GM12878 (cell line): ENCODE measurements around the gene ENAH. TPM values are rescaled to one million over a fixed set of nuclear protein-coding genes. Genes with fewer than 3 reads are reported as not detected.

Experiments used
- ATAC-seq: fragments of 200-7000 bp; cut with Tn5 transposase; 3 replicates; pipeline ENCODE4 v1.9.1; 2020; ENCODE audit warnings: mild to moderate bottlenecking, moderate library complexity
- BruUV-seq: library from RNA; stranded (reverse); fragments of 400-500 nt; replicated peaks from 2 replicates; lab custom pipeline; 2021; lab: Mats Ljungman, UMichigan
- CTCF ChIA-PET: fragments of 300-600 bp; sonication (Branson Sonifier 250); formaldehyde crosslinking; extraction: SDS; loops from one replicate; lab custom pipeline; 2021; ENCODE audit warnings: inconsistent platforms; lab: Yijun Ruan, JAX
- POLR2A ChIA-PET: fragments of 350-600 bp; formaldehyde crosslinking; extraction: SDS; loops from one replicate; lab custom pipeline; 2021; ENCODE audit warnings: inconsistent platforms; lab: Charles Lee
- RAD21 ChIA-PET: fragments of 300-600 bp; sonication (Branson Sonifier 250); formaldehyde crosslinking; loops from one replicate; lab custom pipeline; 2023; ENCODE audit warnings: antibody characterized with exemption; ENCODE audit not compliant: unreplicated experiment; lab: Charles Lee
- SMC1A ChIA-PET: fragments of 300-600 bp; sonication (Branson Sonifier 250); formaldehyde crosslinking; loops from one replicate; lab custom pipeline; 2023; ENCODE audit not compliant: unreplicated experiment, uncharacterized antibody; lab: Charles Lee
- DNase-seq: peaks from one replicate; pipeline ENCODE4 v3.0.0-alpha.2; 2011; ENCODE audit warnings: low read depth, low spot score
- FAIRE-seq: peaks from 3 replicates; lab custom pipeline; 2011; peaks lifted over from hg19 to GRCh38; lab: Jason Lieb, UNC
- H2AFZ ChIP-seq: 2 replicates; pipeline ENCODE4 v1.6.0; 2011; ENCODE audit warnings: low read depth, low read length, control low read depth; ENCODE audit not compliant: control insufficient read depth
- H3K27ac ChIP-seq: 2 replicates; pipeline ENCODE4 v1.5.1; 2011; ENCODE audit warnings: control low read depth; ENCODE audit not compliant: control insufficient read depth, insufficient read depth
- H3K27me3 ChIP-seq, 2 experiments: replicated peaks in 1 of 2; 2 replicates each; pipeline versions ENCODE4 v1.6.0 to v1.6.1; 2011; ENCODE audit warnings: low read length in 1 of 2; ENCODE audit not compliant: control insufficient read depth in 2 of 2, insufficient read depth in 2 of 2
- H3K36me3 ChIP-seq, 2 experiments: 2 replicates each; pipeline ENCODE4 v1.5.1; 2011; ENCODE audit warnings: low read length in 1 of 2; ENCODE audit not compliant: control insufficient read depth in 2 of 2, insufficient read depth in 2 of 2
- H3K4me1 ChIP-seq: 2 replicates; pipeline ENCODE4 v1.6.1; 2011; ENCODE audit warnings: mild to moderate bottlenecking, low read length, moderate library complexity, mixed read lengths; ENCODE audit not compliant: control insufficient read depth, insufficient read depth
- H3K4me2 ChIP-seq: 2 replicates; pipeline ENCODE4 v1.6.0; 2011; ENCODE audit warnings: control low read depth; ENCODE audit not compliant: control insufficient read depth, insufficient read depth
- H3K4me3 ChIP-seq: fragments of 200-600 bp; sonication (generic); 2 replicates; pipeline ENCODE4 v1.5.1; 2016
- H3K79me2 ChIP-seq: 2 replicates; pipeline ENCODE4 v1.6.0; 2011; ENCODE audit warnings: low read length; ENCODE audit not compliant: control insufficient read depth, insufficient read depth
- H3K9ac ChIP-seq: 2 replicates; pipeline ENCODE4 v1.8.0; 2011; ENCODE audit warnings: low read length, control low read depth, mixed read lengths; ENCODE audit not compliant: control insufficient read depth, insufficient read depth
- H3K9me3 ChIP-seq: replicated peaks from 3 replicates; pipeline ENCODE4 v1.5.1; 2011; ENCODE audit warnings: mild to moderate bottlenecking, low read length; ENCODE audit not compliant: control insufficient read depth, insufficient read depth
- H4K20me1 ChIP-seq: 2 replicates; pipeline ENCODE4 v1.6.0; 2011; ENCODE audit not compliant: control insufficient read depth, insufficient read depth
- BMI1 ChIP-seq: fragments of 450-650 bp; IDR thresholded peaks from 2 replicates; pipeline ENCODE4 v1.6.1; 2016; ENCODE audit warnings: mild to moderate bottlenecking, moderate library complexity, borderline replicate concordance
- CTCF ChIP-seq, 3 experiments: IDR thresholded peaks in 2 of 3; conservative IDR thresholded peaks in 1 of 3; 2 replicates each; pipeline ENCODE4 v1.5.1; 2011; ENCODE audit warnings: low read depth in 3 of 3, low read length in 3 of 3, mild to moderate bottlenecking in 3 of 3, control low read depth in 2 of 3, moderate library complexity in 2 of 3, inconsistent platforms in 1 of 3, mixed read lengths in 1 of 3; ENCODE audit not compliant: control insufficient read depth in 2 of 3, insufficient read depth in 1 of 3; ENCODE audit errors: extremely low read depth in 1 of 3
- E2F4 ChIP-seq: IDR thresholded peaks from 2 replicates; pipeline ENCODE4 v1.6.1; 2012; ENCODE audit warnings: low read depth, low read length, improper control_type of control experiment
- FOXK2 ChIP-seq: fragments of 450-650 bp; IDR thresholded peaks from 2 replicates; pipeline ENCODE4 v1.6.1; 2017; ENCODE audit warnings: mild to moderate bottlenecking, moderate library complexity
- NFYA ChIP-seq: IDR thresholded peaks from 2 replicates; pipeline ENCODE4 v1.6.1; 2011; ENCODE audit warnings: low read depth, mild to moderate bottlenecking, low read length, improper control_type of control experiment, borderline replicate concordance
- RFX5 ChIP-seq: IDR thresholded peaks from 2 replicates; pipeline ENCODE4 v1.6.1; 2011; ENCODE audit warnings: low read depth, low read length, improper control_type of control experiment
- ZNF592 ChIP-seq: fragments of 450-650 bp; IDR thresholded peaks from 2 replicates; pipeline ENCODE4 v1.6.1; 2017; ENCODE audit warnings: mild to moderate bottlenecking, moderate library complexity
- WGBS: methylation state at CpG from one replicate; pipeline ENCODE4 v1.1.6; 2016; ENCODE audit warnings: low lambda C conversion rate; ENCODE audit not compliant: insufficient replicate concordance, insufficient coverage; ENCODE audit errors: missing lambda C conversion rate; 5-methylcytosine and 5-hydroxymethylcytosine counted together
- in situ Hi-C: fragments of 300-500 bp; cut with MboI; formaldehyde crosslinking; loops from 9 replicates; pipeline ENCODE4 v1.14.3; 2018; ENCODE audit warnings: mixed read lengths
- intact Hi-C: fragments of 100-400 bp; cut with micrococcal nuclease; formaldehyde crosslinking; loops from one replicate; pipeline ENCODE4 v1.14.2; 2022; ENCODE audit not compliant: unreplicated experiment
- polyA plus RNA-seq, 11 experiments: library from polyadenylated mRNA; depleted of rRNA in 4 of 11; unstranded in 6 of 11; stranded (reverse) in 5 of 11; fragments of >200 nt; fragmentation: Nextera tagmentation in 4 of 11; fragmentation: Illumina TruSeq in 1 of 11; extraction: Ambion mirVana in 4 of 11; extraction: Trizol in 1 of 11; gene quantifications; 1 replicate in 1 of 11; 2 replicates in 10 of 11; pipeline versions ENCODE4 v1.2.1 to v1.2.3, GENCODE V29; 2011 to 2016; ENCODE audit warnings: inconsistent platforms in 2 of 11, missing spikeins in 2 of 11, low read depth in 1 of 11
- total RNA-seq, 4 experiments: library from RNA; depleted of rRNA in 3 of 4; stranded (reverse); fragments of >200 nt in 3 of 4; fragmentation: Illumina TruSeq in 1 of 4; extraction: Trizol in 1 of 4; gene quantifications; 2 replicates each; pipeline versions ENCODE4 v1.2.1 to v1.2.3, GENCODE V29; 2013 to 2021
- TF ChIP-seq, protein P1 (sequence below): IDR thresholded peaks from 2 replicates; pipeline ENCODE4 v1.6.1; 2012; ENCODE audit warnings: improper control_type of control experiment, low read depth, low read length; ENCODE audit not compliant: insufficient replicate concordance

ENAH gene
- total and polyA plus RNA-seq, 10 of the 15 experiments (the other 5 are each of a cell fraction or from before 2014, with no cell fraction given) = under 0.01 to 0.62 (median 0.06) TPM; not detected in 5

GRCh38 chr1:225555821-225556220 is 97.1 kb downstream of the ENAH start (continued):
- TF ChIP-seq ZNF592 = no peak
- TF ChIP-seq RFX5 = no peak
- no peak for TF ChIP-seq E2F4
- no peak for TF ChIP-seq BMI1

DNA sequence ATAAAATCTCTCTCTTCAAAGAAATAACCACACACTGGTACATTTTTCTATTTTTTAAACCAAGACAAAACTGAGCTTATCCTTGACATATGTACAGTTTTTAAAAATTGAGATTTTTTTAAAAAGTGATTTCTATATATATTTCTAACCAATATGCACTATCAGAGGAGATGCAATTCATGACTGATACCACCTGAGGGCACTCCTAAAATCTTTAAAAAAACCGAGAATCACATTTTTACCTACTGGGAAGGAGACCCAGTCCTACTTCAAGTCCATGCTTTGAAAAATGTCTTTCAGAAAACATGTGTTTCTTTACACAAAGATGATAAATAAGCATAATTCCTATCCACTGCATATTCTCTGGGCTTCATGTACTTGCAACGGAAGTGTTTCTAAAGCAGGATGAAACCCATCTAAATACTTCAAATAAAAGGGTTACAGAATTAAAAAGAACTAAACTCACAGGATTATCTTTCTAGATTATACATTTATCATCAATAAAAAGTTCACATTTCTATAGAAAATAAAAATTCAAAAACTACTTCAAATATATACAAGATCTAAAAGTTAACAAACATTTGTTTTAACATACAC is 98.6 kb downstream of the ENAH start:
- no peaks in the 10 kb centered on the region for H3K27me3 ChIP-seq
- ATAC-seq = peak; percentile 61
- CTCF ChIA-PET = interaction anchor here (0.7 to 1.2 kb wide), 5 partner anchors 9 to 356 kb away, joined by 3 to 4 read pairs (median 3); no protein-coding TSS in a partner anchor
- TF ChIP-seq CTCF (IDR thresholded peaks at IDR 0.05 in 2 of 3, conservative IDR thresholded peaks at IDR 0.05 in 1 of 3; ENCODE audit: control insufficient read depth in 2 of 3, extremely low read depth in 1 of 3, insufficient read depth in 1 of 3, low read depth in 3 of 3, low read length in 3 of 3) (peak; percentile 45 to 55 (median 50); a peak in 5 of 6 replicates), FOXK2 (no peak), NFYA (no peak)
- TF ChIP-seq, protein P1, sequence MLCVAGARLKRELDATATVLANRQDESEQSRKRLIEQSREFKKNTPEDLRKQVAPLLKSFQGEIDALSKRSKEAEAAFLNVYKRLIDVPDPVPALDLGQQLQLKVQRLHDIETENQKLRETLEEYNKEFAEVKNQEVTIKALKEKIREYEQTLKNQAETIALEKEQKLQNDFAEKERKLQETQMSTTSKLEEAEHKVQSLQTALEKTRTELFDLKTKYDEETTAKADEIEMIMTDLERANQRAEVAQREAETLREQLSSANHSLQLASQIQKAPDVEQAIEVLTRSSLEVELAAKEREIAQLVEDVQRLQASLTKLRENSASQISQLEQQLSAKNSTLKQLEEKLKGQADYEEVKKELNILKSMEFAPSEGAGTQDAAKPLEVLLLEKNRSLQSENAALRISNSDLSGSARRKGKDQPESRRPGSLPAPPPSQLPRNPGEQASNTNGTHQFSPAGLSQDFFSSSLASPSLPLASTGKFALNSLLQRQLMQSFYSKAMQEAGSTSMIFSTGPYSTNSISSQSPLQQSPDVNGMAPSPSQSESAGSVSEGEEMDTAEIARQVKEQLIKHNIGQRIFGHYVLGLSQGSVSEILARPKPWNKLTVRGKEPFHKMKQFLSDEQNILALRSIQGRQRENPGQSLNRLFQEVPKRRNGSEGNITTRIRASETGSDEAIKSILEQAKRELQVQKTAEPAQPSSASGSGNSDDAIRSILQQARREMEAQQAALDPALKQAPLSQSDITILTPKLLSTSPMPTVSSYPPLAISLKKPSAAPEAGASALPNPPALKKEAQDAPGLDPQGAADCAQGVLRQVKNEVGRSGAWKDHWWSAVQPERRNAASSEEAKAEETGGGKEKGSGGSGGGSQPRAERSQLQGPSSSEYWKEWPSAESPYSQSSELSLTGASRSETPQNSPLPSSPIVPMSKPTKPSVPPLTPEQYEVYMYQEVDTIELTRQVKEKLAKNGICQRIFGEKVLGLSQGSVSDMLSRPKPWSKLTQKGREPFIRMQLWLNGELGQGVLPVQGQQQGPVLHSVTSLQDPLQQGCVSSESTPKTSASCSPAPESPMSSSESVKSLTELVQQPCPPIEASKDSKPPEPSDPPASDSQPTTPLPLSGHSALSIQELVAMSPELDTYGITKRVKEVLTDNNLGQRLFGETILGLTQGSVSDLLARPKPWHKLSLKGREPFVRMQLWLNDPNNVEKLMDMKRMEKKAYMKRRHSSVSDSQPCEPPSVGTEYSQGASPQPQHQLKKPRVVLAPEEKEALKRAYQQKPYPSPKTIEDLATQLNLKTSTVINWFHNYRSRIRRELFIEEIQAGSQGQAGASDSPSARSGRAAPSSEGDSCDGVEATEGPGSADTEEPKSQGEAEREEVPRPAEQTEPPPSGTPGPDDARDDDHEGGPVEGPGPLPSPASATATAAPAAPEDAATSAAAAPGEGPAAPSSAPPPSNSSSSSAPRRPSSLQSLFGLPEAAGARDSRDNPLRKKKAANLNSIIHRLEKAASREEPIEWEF = no peak

More for the DNA sequence above, 98.6 kb downstream of the ENAH start:
- Histone ChIP-seq H3K4me3 (no peak overlapping the region), H2AFZ (no peak overlapping the region), H3K4me2 (no peak overlapping the region), H3K79me2 (no peaks in the 10 kb centered on the region), H3K9me3 (no peaks in the 10 kb centered on the region), H3K27ac (no peak overlapping the region), H3K4me1 (no peaks in the 10 kb centered on the region), H3K36me3 (no peaks in the 10 kb centered on the region), H4K20me1 (no peaks in the 10 kb centered on the region), H3K9ac (no peak overlapping the region)
- WGBS = 20% methylated on average over 2 of the region's 2 CpGs
- intact Hi-C loops = loop anchor here (5.0 to 10.0 kb wide), 2 partner anchors 218 to 290 kb away; no protein-coding TSS in a partner anchor
- FAIRE-seq = no peak
- BruUV-seq = no TSS peak
- RAD21 ChIA-PET = no interaction called here
- SMC1A ChIA-PET = interaction anchor here (1.5 to 2.3 kb wide), 2 partner anchors 72 to 215 kb away, joined by 5 to 9 read pairs; no protein-coding TSS in a partner anchor
- in situ Hi-C loops = no loop called here
- DNase-seq = no peak
- POLR2A ChIA-PET = no interaction called here
